GM19397 (cell line): Measurements from ENCODE around the gene PTPN3.
"Not testable (repeated sequence)": the region's sequence is repeated elsewhere in the genome, so short reads cannot be mapped to it uniquely, and the experiment has no call there.

Experiments used
- ATAC-seq: cut with Tn5 transposase; IDR thresholded peaks from one replicate; pipeline ENCODE4 v1.9.1; 2021; ENCODE audit warnings: mild to moderate bottlenecking, moderate library complexity; ENCODE audit not compliant: unreplicated experiment

The PTPN3 gene

DNA sequence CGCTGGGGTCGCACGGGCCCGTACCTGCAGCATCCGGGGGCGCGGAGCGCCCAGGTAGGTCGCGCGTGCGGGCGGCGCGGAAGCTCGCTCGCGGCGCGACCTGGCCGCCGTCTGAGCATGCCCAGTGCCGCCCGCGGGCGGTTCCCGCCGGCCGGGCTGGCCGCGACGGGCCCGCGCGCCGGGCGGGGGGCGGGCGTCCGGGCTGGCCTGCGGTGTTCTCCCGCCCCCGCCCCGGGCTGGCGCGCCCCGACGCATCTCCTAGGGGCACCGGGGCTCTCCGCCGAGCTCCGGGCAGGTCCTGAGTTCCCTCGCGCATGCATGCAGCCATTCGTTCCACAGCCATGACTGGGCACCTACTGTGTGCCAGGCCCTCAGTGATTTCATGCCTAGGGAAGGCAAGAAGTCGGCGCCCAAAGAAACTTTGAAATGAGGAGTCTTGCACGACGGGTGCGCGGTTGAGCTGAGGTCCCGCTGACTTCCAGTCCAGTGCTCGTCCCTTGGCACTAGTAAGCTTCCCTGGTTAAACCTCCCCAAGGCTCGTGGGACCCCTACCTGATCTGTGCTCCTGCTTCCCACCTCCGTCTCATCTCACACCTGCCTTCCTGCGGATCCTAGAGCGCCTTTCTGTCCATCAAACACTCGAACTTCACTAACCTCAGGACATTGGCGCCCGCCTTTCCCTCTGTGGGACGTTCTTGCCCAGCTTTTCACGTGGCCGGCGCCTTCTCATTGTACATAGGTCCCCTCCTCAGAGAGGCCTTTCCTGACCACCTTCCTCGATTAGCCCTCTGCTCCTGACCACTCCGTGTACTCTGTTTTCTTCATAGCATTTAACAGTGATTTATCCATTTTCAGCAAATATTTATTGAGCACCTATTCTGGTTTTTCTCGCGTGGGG is at the start of gene PTPN3:
TSS of gene PTPN3 (minus strand) at position 113 of the 898 bp plus-strand sequence. CDS start 34,873 bp downstream, outside the sequence.
- no peak for ATAC-seq

DNA sequence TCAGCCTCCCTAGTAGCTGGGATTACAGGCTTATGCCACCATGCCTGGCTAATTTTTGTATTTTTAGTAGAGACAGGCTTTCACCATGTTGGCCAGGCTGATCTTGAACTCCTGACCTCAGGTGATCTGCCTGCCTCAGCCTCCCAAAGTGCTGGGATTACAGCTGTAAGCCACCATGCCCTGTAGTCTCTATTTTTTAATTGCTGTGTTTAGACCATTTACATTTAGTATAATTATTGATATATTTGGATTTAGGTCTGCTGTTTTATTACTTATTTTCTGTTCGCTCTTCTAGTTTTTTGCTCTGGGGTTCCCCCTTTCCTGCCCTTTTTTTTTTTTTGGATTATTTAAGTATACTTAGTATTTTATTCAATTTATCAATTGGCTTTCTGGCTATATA is 46.8 kb upstream of the PTPN3 start:
- ATAC-seq = not testable (repeated sequence)

- ATAC-seq = no peak
These were observed 44.8 kb upstream of the PTPN3 start for GRCh38 chr9:109542922-109543321.

- ATAC-seq = no peak
These were observed 40.2 kb upstream of the PTPN3 start for GRCh38 chr9:109538346-109538745.

DNA sequence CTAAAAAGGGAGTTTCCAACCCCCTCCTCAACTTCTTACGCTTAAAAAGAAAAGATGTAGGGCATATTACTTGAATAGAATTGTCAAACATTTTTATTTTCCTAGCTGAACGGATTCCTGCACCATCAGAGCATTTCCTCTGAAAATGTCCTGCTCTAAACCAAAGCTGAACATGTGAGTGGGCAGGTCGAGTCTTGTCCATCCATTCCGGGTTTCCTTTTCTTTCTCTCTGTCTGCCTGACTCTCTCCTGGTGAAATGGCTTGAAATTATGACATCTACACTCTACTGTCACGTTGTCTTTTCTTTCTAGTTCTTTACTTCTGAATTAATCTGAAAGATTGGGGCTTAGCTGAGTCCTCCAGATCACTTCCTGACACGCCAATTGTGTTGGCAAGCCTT is 39.2 kb upstream of the PTPN3 start:
- ATAC-seq = no peak

GRCh38 chr9:109536859-109537258 is 38.8 kb upstream of the PTPN3 start:
- no peak for ATAC-seq

DNA sequence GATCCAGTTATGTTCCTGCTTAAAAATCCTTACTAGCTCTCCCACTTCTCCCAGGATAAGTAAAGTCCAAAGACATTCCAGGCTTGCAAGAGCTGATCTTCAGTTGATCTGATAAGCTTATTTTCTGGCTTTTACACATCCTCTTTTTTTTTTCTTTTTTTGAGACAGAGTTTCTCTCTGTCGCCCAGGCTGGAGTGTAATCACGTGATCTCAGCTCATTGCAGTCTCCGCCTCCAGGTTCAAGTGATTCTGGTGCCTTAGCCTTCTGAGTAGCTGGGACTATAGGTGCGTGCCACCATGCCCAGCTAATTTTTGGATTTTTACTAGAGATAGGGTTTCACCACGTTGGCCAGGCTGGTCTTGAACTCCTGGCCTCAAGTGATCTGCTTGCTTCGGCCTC is 37.3 kb upstream of the PTPN3 start:
- ATAC-seq = no peak

DNA sequence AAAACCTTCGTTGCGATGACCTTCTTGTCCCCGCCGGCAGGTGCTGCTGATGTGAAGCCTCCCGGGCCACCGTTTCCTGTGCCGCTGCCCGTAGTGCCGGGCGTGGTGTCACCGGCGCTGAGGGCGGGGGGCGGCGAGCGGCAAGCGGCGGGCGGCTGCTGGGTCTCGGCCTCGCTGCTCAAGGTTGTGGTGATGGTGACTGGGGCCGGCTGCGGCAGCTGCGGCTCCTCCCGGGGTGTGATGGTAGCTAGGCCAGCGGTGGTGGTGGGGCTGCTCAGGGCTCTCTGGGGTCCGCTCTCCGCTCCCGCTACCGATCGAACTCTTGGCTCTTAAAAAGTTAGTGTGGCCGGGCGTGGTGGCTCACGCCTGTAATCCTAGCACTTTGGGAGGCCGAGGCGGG is 36.0 kb upstream of the PTPN3 start:
- no peak for ATAC-seq

DNA sequence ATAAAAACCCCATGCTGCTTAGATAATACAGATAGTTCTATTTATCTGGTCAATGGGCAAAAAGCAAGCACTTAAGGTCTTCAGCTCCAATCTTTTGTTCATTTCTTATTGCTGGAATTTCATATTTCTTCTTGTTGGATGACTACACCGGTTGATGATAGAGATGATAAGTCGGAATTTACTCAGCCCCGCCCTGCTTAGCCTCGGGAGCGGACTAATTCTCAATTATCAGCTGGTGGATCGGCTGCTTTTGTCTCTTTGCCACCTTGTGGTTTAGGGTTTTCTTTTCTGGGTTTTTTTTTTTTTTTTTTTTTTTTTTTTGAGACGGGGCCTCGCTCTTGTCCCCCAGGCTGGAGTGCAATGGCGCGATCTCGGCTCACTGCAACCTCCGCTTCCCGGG is 34.5 kb upstream of the PTPN3 start:
- not testable (repeated sequence) for ATAC-seq

DNA sequence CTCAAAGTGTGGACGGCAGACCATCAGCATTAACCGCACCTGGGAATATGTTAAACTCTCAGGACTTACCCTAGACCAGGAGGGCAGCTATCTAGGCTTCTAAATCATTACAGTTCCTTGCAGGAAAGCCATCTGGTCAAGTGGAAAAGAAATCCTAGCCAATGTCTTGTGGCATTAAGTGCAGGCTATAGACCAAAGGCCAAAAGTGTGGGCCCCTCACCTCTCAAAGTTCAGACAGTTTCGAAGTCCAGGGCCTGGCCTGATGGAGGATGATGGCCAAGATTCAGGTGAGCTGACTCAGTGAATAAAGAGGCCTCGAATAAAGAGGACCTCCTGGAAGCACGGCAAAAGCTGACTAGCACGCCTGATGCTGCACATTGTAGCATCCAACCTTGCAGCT is 24.0 kb upstream of the PTPN3 start:
- ATAC-seq = no peak

DNA sequence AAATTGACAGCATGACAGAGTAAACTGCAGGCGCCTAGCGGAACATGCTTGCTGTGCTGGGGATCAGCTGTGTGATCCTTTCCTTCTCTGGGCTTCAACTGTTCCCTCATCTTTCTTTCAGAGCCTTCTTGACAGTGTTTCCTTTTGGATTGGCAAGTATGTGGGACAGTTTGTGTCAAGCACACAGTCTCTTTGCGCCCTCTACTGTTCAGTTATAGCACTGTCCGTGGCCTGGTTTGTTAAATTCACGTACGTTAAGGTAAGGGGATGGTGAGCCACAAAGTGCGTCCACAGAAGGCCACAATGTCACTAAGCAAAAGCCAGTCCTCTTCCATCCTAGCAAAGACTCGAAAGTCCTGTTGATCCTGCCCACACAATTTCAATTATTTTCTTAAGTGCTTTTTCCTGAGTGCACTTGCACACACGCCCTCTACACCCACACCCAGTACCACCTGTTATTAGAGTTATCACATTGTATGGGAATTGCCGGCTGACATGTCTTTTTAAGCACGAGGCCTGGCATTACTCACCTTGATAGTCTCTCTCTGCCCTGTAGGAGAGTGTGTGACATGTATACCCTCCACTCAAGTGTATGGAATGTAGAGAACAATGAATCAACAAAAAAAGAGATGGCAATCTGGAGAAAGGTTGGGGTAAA is 22.5 kb upstream of the PTPN3 start:
- peak; percentile 74 for ATAC-seq

- ATAC-seq = no peak
These were observed 21.3 kb upstream of the PTPN3 start for GRCh38 chr9:109519366-109519765.

DNA sequence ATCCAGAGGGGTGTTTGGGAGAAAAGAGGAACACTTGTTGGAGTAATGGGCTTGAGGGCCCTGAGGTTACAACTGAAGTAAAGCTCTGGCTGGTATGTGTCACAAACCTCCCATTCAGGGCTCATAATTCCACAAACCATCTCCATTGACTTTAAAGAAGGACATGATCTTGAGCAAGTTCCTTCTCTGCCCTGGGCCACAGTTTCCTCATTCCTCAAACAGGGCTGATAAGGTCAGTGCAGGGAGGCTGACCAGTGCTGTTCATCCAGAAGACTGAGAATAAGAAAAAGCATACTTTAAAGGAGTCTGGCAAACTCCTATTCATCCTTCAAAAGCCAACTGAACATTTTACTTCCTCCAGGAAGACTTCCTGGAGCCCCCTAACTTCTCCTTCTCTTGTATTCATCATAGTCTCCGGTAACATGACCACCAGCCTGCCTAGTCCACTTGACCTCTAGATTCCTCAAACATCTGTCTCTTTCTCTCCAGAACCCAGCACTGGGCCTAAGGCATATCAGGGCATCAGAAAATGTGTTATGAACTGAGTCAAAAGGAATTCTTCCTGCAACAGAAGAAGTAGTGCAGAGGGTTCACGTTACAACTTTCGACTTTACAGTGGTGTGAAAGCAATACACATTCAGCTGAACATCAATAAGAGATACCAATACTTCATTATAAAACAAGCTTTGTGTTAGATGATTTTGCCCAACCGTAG is 20.7 kb upstream of the PTPN3 start:
- no peak for ATAC-seq

DNA sequence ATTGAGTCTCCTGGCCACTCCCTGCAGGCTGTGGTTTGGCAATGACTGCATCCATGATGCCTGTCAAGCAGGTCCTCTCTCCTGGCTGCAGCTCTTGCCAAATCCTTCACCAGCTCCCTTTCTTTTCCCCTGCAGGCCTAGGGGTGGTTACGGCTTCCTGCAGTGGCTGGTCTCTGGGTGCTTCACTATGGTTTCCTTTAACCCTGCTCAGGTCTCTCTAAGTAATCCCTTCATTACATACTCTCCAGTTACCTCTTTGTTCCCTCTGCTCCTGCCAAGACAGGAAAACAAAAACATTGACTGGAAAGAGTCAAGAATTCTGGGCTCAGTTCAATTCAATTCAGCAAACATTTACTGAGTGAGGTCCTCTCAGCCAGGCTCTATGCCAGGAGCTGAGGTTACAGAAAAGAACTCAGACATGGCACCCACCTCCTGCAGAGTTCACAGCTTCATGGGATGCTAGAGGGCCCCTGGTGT is 19.8 kb upstream of the PTPN3 start:
- ATAC-seq = no peak

- no peak for ATAC-seq
These were observed 15.8 kb upstream of the PTPN3 start for GRCh38 chr9:109513871-109514270.

GRCh38 chr9:109512170-109512756 is 14.2 kb upstream of the PTPN3 start:
- ATAC-seq = no peak

- no peak for ATAC-seq
These were observed 12.4 kb upstream of the PTPN3 start for GRCh38 chr9:109510506-109510905.

GRCh38 chr9:109510042-109510441 is 11.9 kb upstream of the PTPN3 start:
- not testable (repeated sequence) for ATAC-seq

DNA sequence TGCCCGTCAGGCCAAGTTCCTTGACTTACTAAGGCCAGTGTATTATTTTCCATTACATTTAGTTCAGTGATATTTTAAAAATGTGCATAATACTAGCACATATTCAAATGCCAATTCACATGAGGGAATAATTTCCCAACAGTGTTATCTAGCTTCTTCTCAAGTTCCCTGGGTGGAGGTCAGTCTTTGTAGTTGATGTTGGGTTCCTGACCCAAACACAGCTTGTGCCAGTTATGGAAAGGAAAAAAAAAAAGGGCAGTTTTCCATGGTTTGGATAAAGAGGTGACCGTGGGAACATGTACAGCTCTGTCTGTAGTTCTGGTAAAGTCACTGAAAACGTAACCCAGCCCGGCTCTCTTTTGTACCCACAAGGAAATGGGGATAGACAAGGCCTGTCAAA is 11.5 kb upstream of the PTPN3 start:
- ATAC-seq = no peak

DNA sequence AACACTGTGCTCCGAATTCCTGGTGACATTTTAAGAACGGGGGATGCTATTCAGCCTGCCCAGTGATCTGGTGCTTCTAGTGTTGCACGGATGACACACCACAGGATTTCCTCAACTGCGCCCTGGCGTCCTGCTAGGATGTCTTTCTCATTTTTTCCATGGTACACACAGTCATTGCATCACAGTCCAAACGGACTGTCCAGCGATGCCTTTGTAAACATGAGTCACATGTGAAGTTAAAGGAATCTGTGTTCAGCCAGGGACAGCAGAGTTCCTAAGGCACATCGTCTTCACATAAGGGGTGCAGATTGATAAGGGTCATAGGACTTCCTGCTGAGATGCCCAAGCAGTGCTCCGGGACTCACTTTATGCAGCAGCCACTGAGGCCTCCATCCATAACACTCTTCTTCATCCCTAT is 9.3 kb upstream of the PTPN3 start:
- ATAC-seq = no peak

DNA sequence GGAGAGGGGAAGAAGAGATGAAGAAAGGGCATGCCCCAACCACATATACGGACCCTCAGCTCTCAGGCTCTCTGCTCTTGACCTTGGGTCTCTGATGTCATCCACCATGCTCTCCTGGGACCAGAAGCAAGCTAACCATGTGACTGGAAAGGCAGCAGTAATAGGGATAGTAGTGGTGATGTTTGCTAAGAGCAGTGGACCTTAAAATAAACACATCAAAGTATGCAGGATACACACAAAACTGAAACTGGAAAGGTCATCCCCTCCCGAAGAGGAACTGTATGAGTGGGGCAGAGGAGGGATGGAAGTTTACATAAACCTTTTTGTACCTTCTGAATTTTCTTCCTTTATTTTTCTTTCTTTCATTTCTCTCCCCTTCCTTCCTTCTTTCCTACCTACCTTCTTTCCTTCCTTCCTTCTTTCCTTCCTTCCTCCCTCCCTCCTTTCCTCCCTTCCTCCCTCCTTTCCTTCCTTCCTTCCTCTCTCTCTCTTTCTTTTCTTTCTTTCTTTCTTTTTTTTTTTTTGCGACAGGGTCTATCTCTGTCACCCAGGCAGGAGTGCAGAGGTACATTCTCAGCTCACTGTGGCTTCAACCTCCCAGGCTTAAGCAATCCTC is 8.1 kb upstream of the PTPN3 start:
- no peak for ATAC-seq
